ENCODE measurements around the gene CST4.

DNA sequence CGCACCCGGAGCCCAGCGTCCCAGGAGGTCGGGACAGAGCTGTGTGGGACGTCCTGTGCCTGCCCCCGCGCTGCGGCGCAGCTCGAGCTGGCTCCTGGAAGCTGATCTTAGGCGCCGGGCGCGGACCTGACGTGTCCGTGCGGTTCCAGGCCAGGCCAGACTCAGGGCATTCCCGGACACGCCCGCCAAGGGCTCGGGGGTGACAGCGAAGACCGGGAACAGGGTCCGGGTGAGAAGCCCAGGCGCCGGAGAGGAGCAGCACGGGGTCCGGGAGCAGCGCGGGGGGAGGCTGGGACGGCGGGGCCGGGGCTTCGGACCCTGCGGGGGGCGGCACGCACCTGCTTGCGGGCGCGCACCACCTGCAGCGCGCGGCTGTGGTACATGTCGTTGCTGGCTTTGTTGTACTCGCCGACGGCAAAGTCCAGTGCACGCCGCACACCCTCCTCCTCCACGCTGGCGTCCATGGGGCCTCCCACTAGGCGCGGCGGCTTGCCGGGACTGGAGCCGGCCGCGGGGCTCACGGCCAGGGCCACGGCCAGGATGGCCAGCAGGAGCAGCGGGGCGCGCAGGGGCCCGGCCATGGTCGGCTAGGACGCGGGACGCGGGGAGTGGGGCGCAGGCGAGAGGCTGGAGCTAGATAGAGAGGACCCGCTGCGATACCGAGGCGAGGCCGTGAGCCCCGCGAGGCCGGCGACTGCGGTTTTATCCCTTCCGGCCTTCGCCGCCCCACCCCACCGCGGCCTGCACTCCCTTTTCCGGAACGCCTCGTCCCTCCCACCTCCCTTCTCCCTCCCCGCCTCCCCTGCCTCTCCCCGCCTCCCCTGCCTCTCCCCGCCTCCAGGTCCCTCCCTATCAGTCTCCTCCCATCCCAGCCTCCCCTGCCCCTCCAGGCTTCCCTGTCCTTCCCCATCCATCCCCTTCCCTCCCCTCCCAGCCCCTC is 51.3 kb downstream of the CST4 start, which contains the start of gene CST3:
- TF ChIP-seq ZBED1 (IDR thresholded peaks at IDR 0.05; ENCODE audit: borderline replicate concordance) (no peak), MYB (IDR thresholded peaks at IDR 0.05; ENCODE audit: borderline replicate concordance, low read depth, low read length) (no peak), SRF (IDR thresholded peaks at IDR 0.05; ENCODE audit: low read depth in 2 of 2, low read length in 2 of 2) (no peak), NFIC (IDR thresholded peaks at IDR 0.05; ENCODE audit: low read depth, low read length) (no peak), POLR2A (IDR thresholded peaks at IDR 0.05; ENCODE audit: low read depth, low read length) (peak; percentile 69), EZH2 (IDR thresholded peaks at IDR 0.05; ENCODE audit: borderline replicate concordance, control insufficient read depth, low read depth, low read length) (no peak), ZNF24 (IDR thresholded peaks at IDR 0.05) (no peak), ELK1 (IDR thresholded peaks at IDR 0.05; ENCODE audit: low read depth, low read length) (no peak)
- TF ChIP-seq, protein P1, sequence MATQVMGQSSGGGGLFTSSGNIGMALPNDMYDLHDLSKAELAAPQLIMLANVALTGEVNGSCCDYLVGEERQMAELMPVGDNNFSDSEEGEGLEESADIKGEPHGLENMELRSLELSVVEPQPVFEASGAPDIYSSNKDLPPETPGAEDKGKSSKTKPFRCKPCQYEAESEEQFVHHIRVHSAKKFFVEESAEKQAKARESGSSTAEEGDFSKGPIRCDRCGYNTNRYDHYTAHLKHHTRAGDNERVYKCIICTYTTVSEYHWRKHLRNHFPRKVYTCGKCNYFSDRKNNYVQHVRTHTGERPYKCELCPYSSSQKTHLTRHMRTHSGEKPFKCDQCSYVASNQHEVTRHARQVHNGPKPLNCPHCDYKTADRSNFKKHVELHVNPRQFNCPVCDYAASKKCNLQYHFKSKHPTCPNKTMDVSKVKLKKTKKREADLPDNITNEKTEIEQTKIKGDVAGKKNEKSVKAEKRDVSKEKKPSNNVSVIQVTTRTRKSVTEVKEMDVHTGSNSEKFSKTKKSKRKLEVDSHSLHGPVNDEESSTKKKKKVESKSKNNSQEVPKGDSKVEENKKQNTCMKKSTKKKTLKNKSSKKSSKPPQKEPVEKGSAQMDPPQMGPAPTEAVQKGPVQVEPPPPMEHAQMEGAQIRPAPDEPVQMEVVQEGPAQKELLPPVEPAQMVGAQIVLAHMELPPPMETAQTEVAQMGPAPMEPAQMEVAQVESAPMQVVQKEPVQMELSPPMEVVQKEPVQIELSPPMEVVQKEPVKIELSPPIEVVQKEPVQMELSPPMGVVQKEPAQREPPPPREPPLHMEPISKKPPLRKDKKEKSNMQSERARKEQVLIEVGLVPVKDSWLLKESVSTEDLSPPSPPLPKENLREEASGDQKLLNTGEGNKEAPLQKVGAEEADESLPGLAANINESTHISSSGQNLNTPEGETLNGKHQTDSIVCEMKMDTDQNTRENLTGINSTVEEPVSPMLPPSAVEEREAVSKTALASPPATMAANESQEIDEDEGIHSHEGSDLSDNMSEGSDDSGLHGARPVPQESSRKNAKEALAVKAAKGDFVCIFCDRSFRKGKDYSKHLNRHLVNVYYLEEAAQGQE (IDR thresholded peaks at IDR 0.05; ENCODE audit: low read depth, low read length): no peak
- TF ChIP-seq, protein P2, sequence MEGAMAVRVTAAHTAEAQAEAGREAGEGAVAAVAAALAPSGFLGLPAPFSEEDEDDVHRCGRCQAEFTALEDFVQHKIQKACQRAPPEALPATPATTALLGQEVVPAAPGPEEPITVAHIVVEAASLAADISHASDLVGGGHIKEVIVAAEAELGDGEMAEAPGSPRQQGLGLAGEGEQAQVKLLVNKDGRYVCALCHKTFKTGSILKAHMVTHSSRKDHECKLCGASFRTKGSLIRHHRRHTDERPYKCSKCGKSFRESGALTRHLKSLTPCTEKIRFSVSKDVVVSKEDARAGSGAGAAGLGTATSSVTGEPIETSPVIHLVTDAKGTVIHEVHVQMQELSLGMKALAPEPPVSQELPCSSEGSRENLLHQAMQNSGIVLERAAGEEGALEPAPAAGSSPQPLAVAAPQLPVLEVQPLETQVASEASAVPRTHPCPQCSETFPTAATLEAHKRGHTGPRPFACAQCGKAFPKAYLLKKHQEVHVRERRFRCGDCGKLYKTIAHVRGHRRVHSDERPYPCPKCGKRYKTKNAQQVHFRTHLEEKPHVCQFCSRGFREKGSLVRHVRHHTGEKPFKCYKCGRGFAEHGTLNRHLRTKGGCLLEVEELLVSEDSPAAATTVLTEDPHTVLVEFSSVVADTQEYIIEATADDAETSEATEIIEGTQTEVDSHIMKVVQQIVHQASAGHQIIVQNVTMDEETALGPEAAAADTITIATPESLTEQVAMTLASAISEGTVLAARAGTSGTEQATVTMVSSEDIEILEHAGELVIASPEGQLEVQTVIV (IDR thresholded peaks at IDR 0.05; ENCODE audit: borderline replicate concordance, partially characterized antibody): no peak
- TF ChIP-seq, protein P3, sequence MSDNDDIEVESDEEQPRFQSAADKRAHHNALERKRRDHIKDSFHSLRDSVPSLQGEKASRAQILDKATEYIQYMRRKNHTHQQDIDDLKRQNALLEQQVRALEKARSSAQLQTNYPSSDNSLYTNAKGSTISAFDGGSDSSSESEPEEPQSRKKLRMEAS (IDR thresholded peaks at IDR 0.05; ENCODE audit: low read depth, low read length): no peak

Measured in GM12878 (cell line).